ENCODE data around the gene TMEM198.

Gene TMEM198

DNA sequence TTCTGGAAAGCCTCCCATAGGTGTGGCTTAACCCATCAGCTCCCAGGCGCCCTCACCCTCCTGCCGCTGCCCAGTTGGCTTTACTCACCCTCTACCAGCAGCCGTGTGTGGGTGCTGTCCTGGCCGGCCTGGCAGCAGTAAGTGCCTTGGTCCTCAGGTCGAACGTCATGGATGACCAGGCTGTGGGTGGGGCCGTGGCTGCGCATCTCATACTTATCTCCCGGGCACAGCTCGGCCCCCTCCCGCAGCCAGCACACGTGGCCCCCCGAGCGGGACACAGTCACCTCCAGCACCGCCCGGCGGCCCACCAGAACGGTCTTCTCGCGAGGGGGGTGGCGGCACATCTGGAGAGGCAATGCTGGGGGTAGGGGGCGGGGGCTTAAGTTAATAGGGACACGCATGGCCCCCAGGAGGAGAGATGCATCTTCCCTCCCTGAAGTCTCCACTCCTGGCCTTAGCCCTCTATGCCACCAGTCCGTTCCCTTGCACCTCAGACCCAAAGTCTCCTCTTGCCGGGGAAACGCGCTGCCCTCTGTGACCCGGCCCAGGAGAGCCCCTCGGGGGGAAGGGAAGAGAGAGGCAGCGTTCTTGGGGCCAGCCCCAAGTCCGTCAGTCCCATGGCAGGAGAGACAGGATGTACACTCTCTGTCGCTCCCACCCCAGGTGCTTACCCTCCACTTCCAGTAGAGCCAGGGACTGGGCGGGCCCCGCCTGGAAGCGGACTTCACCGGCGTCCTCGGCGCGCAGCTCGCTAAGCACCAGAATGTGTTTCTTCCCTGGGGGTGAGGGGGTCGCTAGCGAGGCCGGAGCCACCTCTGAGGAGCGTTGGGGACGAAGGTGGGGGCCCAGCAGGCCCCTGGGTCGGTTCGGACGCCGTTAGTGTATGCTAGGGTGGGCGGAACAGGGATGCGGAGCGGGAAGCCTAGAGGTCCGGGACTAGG is 7.9 kb downstream of the TMEM198 start:
- H3K4me3 ChIP-seq (ENCODE audit: low read length): peak overlapping the region; percentile 79
- peak overlapping the region; percentile 17; the same call in 1 of the 2 replicates for H3K27ac ChIP-seq (ENCODE audit: low read depth, low read length)
- peaks cover 3% of the 10 kb centered on the region; the same call in 1 of the 2 replicates for H3K4me1 ChIP-seq (ENCODE audit: insufficient read depth, low read length)

DNA sequence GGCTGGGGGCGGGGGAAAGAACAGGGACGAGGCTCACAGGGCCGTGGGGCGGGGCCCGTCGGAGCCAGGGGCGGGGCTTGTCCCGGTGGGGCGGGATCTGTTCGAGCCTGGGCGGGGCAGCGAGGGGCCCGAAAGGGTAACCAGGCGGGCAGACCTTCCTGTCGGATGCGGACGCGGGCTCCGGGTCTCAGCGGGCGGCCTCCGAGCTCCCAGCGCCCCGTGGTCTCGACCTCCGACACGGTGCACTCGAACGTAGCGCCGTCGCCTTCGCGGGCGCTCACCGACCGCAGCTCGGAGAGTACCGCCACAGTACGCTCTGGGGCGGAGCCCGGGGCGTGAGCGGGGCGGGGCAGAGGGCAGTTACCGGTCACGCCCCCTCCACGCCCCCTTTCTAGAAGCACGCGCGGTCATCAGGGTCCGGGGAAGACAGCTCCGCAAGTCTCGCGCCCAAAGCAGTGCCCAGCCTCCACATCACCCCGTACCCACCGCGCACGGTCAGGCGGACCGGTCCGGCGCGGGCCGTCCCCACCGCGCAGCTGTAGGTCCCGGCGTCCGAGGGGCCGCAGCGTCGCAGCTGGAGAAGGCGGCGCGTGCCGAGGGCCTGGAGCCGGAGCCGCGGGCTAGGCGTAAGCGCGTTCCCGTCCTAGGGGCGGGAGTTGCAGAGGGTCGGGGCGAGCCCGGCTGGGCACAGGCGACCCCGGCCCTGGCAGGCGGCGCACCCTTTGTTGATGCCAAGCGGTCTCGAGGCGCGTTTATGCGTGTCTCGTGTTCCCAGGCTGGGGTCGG is 8.7 kb downstream of the TMEM198 start:
- H3K9ac ChIP-seq (ENCODE audit: low read depth, low read length): peak overlapping the region; percentile 35; the same call in 1 of the 2 replicates
- peaks cover 3% of the 10 kb centered on the region; the same call in 1 of the 2 replicates for H3K4me1 ChIP-seq (ENCODE audit: insufficient read depth, low read length)
- H3K27ac ChIP-seq (ENCODE audit: low read depth, low read length): peak overlapping the region; percentile 61; the same call in 1 of the 2 replicates
- H3K36me3 ChIP-seq (ENCODE audit: insufficient read depth, low read length): peaks cover 4% of the 10 kb centered on the region; the same call in 1 of the 2 replicates
- 1% methylated on average over 99 of the region's 99 CpGs for WGBS
- peak overlapping the region; percentile 79 for H3K4me3 ChIP-seq (ENCODE audit: low read length)
- H3K9me3 ChIP-seq (ENCODE audit: insufficient read depth, low read depth, low read length): no peaks in the 10 kb centered on the region
- H3K27me3 ChIP-seq (ENCODE audit: insufficient read depth, low read length): peaks cover 33% of the 10 kb centered on the region

More for the DNA sequence above, 7.9 kb downstream of the TMEM198 start:
- WGBS: 4% methylated on average over 54 of the region's 54 CpGs
- Histone ChIP-seq H3K27me3 (ENCODE audit: insufficient read depth, low read length) (peaks cover 33% of the 10 kb centered on the region), H3K9me3 (ENCODE audit: insufficient read depth, low read depth, low read length) (no peaks in the 10 kb centered on the region), H3K9ac (ENCODE audit: low read depth, low read length) (peak overlapping the region; percentile 71), H3K36me3 (ENCODE audit: insufficient read depth, low read length) (peaks cover 4% of the 10 kb centered on the region; the same call in 1 of the 2 replicates)

- WGBS: 47% methylated on average over 7 of the region's 7 CpGs
- H3K27me3 ChIP-seq (ENCODE audit: insufficient read depth, low read length): peaks cover 33% of the 10 kb centered on the region
- peaks cover 4% of the 10 kb centered on the region; the same call in 1 of the 2 replicates for H3K36me3 ChIP-seq (ENCODE audit: insufficient read depth, low read length)
- no peaks in the 10 kb centered on the region for H3K9me3 ChIP-seq (ENCODE audit: insufficient read depth, low read depth, low read length)
- H3K4me3 ChIP-seq (ENCODE audit: low read length): peak overlapping the region; percentile 79
- no peak overlapping the region for H3K9ac ChIP-seq (ENCODE audit: low read depth, low read length)
- H3K4me1 ChIP-seq (ENCODE audit: insufficient read depth, low read length): peaks cover 3% of the 10 kb centered on the region; the same call in 1 of the 2 replicates
- H3K27ac ChIP-seq (ENCODE audit: low read depth, low read length): no peak overlapping the region
Observed at GRCh38 chr2:219553168-219553417, 9.3 kb downstream of the TMEM198 start.

DNA sequence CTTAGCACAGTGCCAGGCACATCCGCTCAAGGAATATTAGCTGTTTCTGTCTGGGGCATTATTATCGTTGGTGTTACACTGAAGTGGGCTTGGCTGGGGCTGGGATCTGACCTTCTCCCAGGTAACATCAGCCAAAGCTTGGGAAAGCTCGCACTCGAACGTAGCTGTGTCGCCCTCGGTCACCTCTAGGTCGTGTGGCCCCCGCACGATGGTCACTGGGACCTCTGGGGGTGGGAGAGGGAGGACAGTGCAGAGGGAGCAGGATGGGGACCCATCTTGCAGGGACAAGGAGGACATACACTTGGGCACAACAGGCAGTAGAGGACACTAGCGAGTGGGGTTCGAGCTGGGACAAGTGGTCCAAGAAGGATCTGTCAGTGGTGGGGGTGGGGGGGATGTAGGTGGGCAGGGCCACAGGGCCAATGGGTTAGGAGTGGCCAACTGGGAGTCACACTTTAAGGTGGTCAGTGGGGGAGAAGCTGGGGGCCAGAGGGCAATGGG is 9.7 kb downstream of the TMEM198 start:
- no peak overlapping the region for H3K9ac ChIP-seq (ENCODE audit: low read depth, low read length)
- H3K4me3 ChIP-seq (ENCODE audit: low read length): peak overlapping the region; percentile 79; the same call in 1 of the 2 replicates
- H3K4me1 ChIP-seq (ENCODE audit: insufficient read depth, low read length): peaks cover 3% of the 10 kb centered on the region; the same call in 1 of the 2 replicates
- no peaks in the 10 kb centered on the region for H3K9me3 ChIP-seq (ENCODE audit: insufficient read depth, low read depth, low read length)
- WGBS: 85% methylated on average over 12 of the region's 12 CpGs
- H3K36me3 ChIP-seq (ENCODE audit: insufficient read depth, low read length): peaks cover 4% of the 10 kb centered on the region; the same call in 1 of the 2 replicates
- no peak overlapping the region for H3K27ac ChIP-seq (ENCODE audit: low read depth, low read length)
- peaks cover 33% of the 10 kb centered on the region for H3K27me3 ChIP-seq (ENCODE audit: insufficient read depth, low read length)

GRCh38 chr2:219554350-219554749 is 10.5 kb downstream of the TMEM198 start:
- WGBS: 94% methylated on average over 15 of the region's 15 CpGs
- no peaks in the 10 kb centered on the region for H3K9me3 ChIP-seq (ENCODE audit: insufficient read depth, low read depth, low read length)
- peaks cover 33% of the 10 kb centered on the region for H3K27me3 ChIP-seq (ENCODE audit: insufficient read depth, low read length)
- H3K4me3 ChIP-seq (ENCODE audit: low read length): no peak overlapping the region
- no peak overlapping the region for H3K9ac ChIP-seq (ENCODE audit: low read depth, low read length)
- H3K27ac ChIP-seq (ENCODE audit: low read depth, low read length): no peak overlapping the region
- peaks cover 4% of the 10 kb centered on the region; the same call in 1 of the 2 replicates for H3K36me3 ChIP-seq (ENCODE audit: insufficient read depth, low read length)
- peaks cover 3% of the 10 kb centered on the region; the same call in 1 of the 2 replicates for H3K4me1 ChIP-seq (ENCODE audit: insufficient read depth, low read length)

DNA sequence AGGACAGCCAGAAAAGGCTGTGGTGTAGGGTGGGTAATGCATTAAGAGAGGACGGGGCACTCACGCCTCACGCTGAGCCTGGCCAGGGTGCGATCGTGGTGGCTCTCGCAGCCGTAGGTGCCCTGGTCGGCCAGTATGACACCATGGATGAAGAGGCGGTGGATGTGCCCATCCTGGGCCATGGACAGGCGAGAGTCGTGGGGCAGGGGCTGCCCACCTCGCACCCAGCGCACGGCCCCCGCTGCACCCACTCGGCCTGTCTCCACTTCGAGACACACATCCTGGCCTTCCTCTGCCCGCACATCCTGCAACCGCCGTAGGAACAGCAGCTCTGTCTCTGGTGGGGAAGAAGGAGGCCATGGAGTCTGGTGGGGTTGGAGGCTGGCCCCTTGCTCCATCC is 12.1 kb downstream of the TMEM198 start:
- no peak overlapping the region for H3K27ac ChIP-seq (ENCODE audit: low read depth, low read length)
- no peaks in the 10 kb centered on the region for H3K9me3 ChIP-seq (ENCODE audit: insufficient read depth, low read depth, low read length)
- WGBS: 97% methylated on average over 20 of the region's 20 CpGs
- H3K27me3 ChIP-seq (ENCODE audit: insufficient read depth, low read length): peaks cover 28% of the 10 kb centered on the region
- H3K36me3 ChIP-seq (ENCODE audit: insufficient read depth, low read length): peaks cover 4% of the 10 kb centered on the region; the same call in 1 of the 2 replicates
- H3K4me3 ChIP-seq (ENCODE audit: low read length): no peak overlapping the region
- peaks cover 14% of the 10 kb centered on the region for H3K4me1 ChIP-seq (ENCODE audit: insufficient read depth, low read length)
- H3K9ac ChIP-seq (ENCODE audit: low read depth, low read length): no peak overlapping the region

DNA sequence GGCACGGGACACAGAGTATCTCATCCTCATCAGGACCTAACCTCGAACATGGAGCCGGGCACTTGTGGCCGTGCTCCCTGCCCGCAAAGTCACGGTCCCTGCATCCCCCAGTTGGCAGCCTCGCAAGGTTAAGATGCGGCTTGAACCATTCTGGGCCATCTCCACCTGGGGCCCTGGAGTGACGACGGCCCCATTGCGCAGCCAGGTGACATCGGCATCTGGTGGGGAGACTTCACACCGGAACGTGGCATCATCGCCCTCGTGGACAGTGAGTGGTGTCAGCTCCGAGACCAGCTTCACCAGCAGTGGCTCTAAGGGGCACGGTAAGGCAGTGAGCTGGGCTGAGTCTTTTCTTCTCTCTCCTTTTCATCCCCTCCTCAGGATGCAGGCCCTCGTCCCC is 12.6 kb downstream of the TMEM198 start:
- WGBS: 94% methylated on average over 19 of the region's 19 CpGs
- Histone ChIP-seq H3K9ac (ENCODE audit: low read depth, low read length) (no peak overlapping the region), H3K27me3 (ENCODE audit: insufficient read depth, low read length) (peaks cover 24% of the 10 kb centered on the region), H3K36me3 (ENCODE audit: insufficient read depth, low read length) (peaks cover 4% of the 10 kb centered on the region; the same call in 1 of the 2 replicates), H3K27ac (ENCODE audit: low read depth, low read length) (no peak overlapping the region), H3K4me3 (ENCODE audit: low read length) (no peak overlapping the region), H3K4me1 (ENCODE audit: insufficient read depth, low read length) (peaks cover 17% of the 10 kb centered on the region), H3K9me3 (ENCODE audit: insufficient read depth, low read depth, low read length) (no peaks in the 10 kb centered on the region)

- Histone ChIP-seq H3K27me3 (ENCODE audit: insufficient read depth, low read length) (peaks cover 17% of the 10 kb centered on the region), H3K4me3 (ENCODE audit: low read length) (no peak overlapping the region)
- WGBS: 94% methylated on average over 21 of the region's 21 CpGs
Observed at GRCh38 chr2:219557320-219557719, 13.5 kb downstream of the TMEM198 start.

GRCh38 chr2:219557791-219558785 is 14.3 kb downstream of the TMEM198 start:
- Histone ChIP-seq H3K4me3 (ENCODE audit: low read length) (no peak overlapping the region), H3K36me3 (ENCODE audit: insufficient read depth, low read length) (peaks cover 11% of the 10 kb centered on the region; the same call in 1 of the 2 replicates), H3K9me3 (ENCODE audit: insufficient read depth, low read depth, low read length) (no peaks in the 10 kb centered on the region), H3K27ac (ENCODE audit: low read depth, low read length) (no peak overlapping the region), H3K4me1 (ENCODE audit: insufficient read depth, low read length) (peaks cover 31% of the 10 kb centered on the region), H3K9ac (ENCODE audit: low read depth, low read length) (no peak overlapping the region), H3K27me3 (ENCODE audit: insufficient read depth, low read length) (peaks cover 12% of the 10 kb centered on the region)
- WGBS: 93% methylated on average over 25 of the region's 25 CpGs

More at GRCh38 chr2:219557320-219557719, 13.5 kb downstream of the TMEM198 start:
- no peak overlapping the region for H3K9ac ChIP-seq (ENCODE audit: low read depth, low read length)
- no peak overlapping the region for H3K27ac ChIP-seq (ENCODE audit: low read depth, low read length)
- H3K36me3 ChIP-seq (ENCODE audit: insufficient read depth, low read length): peaks cover 4% of the 10 kb centered on the region; the same call in 1 of the 2 replicates
- H3K9me3 ChIP-seq (ENCODE audit: insufficient read depth, low read depth, low read length): no peaks in the 10 kb centered on the region
- peaks cover 25% of the 10 kb centered on the region for H3K4me1 ChIP-seq (ENCODE audit: insufficient read depth, low read length)
